Measurements from ENCODE around the gene SMIM24.

DNA sequence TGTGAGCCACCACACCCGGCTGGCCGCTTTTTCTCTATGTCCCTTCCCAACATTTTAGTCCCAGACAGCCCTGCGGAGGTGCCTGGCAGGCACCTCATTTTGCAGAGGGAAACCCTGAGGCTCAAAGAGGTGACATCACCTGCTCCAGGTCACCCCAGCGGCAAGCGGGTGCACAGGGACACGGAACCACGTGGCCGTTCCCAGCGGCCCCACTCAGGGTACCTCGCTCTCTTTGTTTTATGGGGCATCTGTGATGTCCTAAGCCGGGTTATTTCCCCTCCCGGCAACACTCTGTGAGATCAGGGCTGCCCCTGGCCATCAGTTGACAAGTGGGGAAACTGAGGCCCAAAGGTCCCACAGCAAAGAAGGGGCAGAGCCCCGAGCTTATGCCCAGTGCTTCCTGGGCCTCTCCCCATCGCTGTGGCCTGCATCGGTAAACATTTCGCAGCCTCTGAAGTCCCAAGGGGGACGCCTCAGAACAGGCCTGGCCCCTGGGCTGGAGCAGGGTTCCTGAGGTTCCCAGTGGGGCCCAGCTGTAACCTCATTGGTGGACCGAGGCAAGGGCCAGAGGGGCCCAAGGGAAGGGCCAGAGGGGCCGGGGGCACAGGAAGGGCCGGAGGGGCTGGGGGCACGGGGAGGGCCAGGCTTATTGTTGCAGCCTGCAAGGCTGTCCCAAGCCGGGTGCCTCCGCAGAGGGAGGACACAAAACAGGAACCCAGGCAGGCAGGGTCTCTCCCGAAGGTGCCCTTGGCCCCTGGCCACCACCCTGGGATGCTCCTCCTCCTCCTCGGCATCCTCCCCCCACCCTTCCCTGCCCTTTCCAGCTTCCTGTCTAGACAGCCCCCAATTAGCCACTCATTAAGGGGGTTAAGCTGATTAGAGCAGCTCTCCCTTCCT, 39.0 kb downstream of the SMIM24 start:
- TF ChIP-seq, protein P1, sequence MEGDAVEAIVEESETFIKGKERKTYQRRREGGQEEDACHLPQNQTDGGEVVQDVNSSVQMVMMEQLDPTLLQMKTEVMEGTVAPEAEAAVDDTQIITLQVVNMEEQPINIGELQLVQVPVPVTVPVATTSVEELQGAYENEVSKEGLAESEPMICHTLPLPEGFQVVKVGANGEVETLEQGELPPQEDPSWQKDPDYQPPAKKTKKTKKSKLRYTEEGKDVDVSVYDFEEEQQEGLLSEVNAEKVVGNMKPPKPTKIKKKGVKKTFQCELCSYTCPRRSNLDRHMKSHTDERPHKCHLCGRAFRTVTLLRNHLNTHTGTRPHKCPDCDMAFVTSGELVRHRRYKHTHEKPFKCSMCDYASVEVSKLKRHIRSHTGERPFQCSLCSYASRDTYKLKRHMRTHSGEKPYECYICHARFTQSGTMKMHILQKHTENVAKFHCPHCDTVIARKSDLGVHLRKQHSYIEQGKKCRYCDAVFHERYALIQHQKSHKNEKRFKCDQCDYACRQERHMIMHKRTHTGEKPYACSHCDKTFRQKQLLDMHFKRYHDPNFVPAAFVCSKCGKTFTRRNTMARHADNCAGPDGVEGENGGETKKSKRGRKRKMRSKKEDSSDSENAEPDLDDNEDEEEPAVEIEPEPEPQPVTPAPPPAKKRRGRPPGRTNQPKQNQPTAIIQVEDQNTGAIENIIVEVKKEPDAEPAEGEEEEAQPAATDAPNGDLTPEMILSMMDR (IDR thresholded peaks at IDR 0.05), result no peak
- no peak for TF ChIP-seq POLR2A (IDR thresholded peaks at IDR 0.05)

All from right lobe of liver (tissue), 4 donors.